Prostate gland (tissue), 2 donors: ENCODE measurements around the gene MS4A8. TPM values are rescaled to one million over a fixed set of nuclear protein-coding genes. Genes with fewer than 3 reads are reported as not detected.

Experiments used
- DNase-seq: peaks from one replicate; pipeline ENCODE4 v3.0.0-alpha.2; 2019; ENCODE audit warnings: low spot score
- H3K27ac ChIP-seq, 2 donors: fragments of 200-600 bp; sonication (generic); 2 replicates each; pipeline ENCODE4 v1.5.1; 2017 to 2019
- H3K27me3 ChIP-seq: fragments of 200-600 bp; sonication (generic); replicated peaks from 2 replicates; pipeline ENCODE4 v1.5.1; 2019; ENCODE audit not compliant: insufficient read depth
- H3K36me3 ChIP-seq, 2 donors: fragments of 200-600 bp; sonication (generic); 1 replicate in 1 of 2; 2 replicates in 1 of 2; pipeline versions ENCODE4 v1.5.1 to v1.8.1; 2017 to 2019
- H3K4me1 ChIP-seq: fragments of 200-600 bp; sonication (generic); replicated peaks from 2 replicates; pipeline ENCODE4 v1.5.1; 2019
- H3K4me3 ChIP-seq, 2 donors: fragments of 200-600 bp; sonication (generic); 2 replicates each; pipeline ENCODE4 v1.5.1; 2017 to 2019
- H3K9me3 ChIP-seq: fragments of 200-600 bp; sonication (generic); 2 replicates; pipeline ENCODE4 v1.5.1; 2017
- POLR2A ChIP-seq: fragments of 450-650 bp; IDR thresholded peaks from one replicate; pipeline ENCODE4 v1.6.1; 2016; ENCODE audit warnings: antibody characterized with exemption, mild to moderate bottlenecking
- POLR2AphosphoS5 ChIP-seq: sonication (generic); formaldehyde crosslinking; IDR thresholded peaks from one replicate; pipeline ENCODE4 v1.6.1; 2017; ENCODE audit warnings: antibody characterized with exemption
- WGBS: methylation state at CpG from one replicate; pipeline ENCODE4 v1.1.5; 2018; 5-methylcytosine and 5-hydroxymethylcytosine counted together
- intact Hi-C: fragments of 100-400 bp; cut with DNase I; formaldehyde crosslinking; loops from one replicate; pipeline ENCODE4 v1.14.2; 2022
- total RNA-seq, 2 donors: library from RNA; depleted of rRNA; stranded (reverse); fragments of >200 nt; gene quantifications; one replicate each; pipeline ENCODE4 v1.1.0, GENCODE V29; 2016
- TF ChIP-seq, protein P1 (sequence below), 4 experiments: fragments of 200-600 bp in 2 of 4; fragments of 450-650 bp in 2 of 4; sonication (generic) in 2 of 4; IDR thresholded peaks; 1 replicate in 3 of 4; 2 replicates in 1 of 4; pipeline ENCODE4 v1.5.1; 2016 to 2019; ENCODE audit warnings: antibody characterized with exemption in 4 of 4, mild to moderate bottlenecking in 2 of 4, moderate library complexity in 2 of 4

MS4A8 gene
- total RNA-seq, 2 donors from 2014 or later: 0.68 to 1.1 TPM

DNA sequence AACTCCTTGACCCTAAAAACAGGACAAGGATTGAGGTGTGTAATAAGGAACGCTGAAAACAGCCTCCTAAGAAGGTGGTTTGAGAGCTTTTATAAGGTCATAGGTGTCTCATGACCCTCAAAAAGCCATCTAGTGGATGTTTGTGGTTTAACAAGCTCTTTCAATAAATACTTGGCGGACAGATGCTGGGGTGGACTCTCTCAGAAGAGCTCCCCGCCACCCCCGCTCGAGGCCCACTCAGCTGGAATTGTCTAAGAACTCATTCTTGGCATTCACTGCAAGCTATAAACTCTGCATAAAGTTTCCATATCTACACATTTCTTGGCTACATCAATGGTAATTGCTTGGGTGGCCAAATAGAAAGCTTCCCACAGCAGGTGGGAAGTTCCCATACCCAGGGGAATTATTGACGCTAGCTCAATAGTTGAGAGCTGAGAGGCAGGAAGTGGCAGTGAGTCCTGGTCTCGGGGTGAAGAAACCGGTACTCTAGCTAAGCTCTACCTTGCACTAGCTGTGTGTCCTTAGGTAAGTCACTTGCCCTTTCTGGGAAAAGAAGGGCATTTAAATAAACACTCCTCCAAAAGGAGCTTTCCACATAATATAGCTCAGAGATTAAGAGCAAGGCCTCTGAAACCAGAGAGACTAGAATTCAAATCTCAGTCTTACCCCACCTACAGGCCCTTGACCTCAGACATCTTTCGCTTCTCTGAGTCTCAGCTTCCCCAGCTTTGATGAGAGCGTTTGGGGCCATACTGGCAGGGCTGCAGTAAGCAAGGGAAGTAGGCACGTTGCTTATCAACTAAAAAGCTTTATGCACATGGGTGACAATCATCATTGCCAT is 63.7 kb downstream of the MS4A8 start:
- WGBS: 68% methylated on average over 11 of the region's 11 CpGs
- no peaks in the 10 kb centered on the region for H3K36me3 ChIP-seq
- H3K4me1 ChIP-seq: no peaks in the 10 kb centered on the region
- TF ChIP-seq POLR2A (no peak), POLR2AphosphoS5 (no peak)
- TF ChIP-seq, protein P1, sequence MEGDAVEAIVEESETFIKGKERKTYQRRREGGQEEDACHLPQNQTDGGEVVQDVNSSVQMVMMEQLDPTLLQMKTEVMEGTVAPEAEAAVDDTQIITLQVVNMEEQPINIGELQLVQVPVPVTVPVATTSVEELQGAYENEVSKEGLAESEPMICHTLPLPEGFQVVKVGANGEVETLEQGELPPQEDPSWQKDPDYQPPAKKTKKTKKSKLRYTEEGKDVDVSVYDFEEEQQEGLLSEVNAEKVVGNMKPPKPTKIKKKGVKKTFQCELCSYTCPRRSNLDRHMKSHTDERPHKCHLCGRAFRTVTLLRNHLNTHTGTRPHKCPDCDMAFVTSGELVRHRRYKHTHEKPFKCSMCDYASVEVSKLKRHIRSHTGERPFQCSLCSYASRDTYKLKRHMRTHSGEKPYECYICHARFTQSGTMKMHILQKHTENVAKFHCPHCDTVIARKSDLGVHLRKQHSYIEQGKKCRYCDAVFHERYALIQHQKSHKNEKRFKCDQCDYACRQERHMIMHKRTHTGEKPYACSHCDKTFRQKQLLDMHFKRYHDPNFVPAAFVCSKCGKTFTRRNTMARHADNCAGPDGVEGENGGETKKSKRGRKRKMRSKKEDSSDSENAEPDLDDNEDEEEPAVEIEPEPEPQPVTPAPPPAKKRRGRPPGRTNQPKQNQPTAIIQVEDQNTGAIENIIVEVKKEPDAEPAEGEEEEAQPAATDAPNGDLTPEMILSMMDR (IDR thresholded peaks at IDR 0.05): no peak
- intact Hi-C loops: no loop called here
- H3K27ac ChIP-seq: no peak overlapping the region
- no peaks in the 10 kb centered on the region for H3K27me3 ChIP-seq
- no peaks in the 10 kb centered on the region for H3K9me3 ChIP-seq
- DNase-seq: no peak
- no peak overlapping the region for H3K4me3 ChIP-seq

DNA sequence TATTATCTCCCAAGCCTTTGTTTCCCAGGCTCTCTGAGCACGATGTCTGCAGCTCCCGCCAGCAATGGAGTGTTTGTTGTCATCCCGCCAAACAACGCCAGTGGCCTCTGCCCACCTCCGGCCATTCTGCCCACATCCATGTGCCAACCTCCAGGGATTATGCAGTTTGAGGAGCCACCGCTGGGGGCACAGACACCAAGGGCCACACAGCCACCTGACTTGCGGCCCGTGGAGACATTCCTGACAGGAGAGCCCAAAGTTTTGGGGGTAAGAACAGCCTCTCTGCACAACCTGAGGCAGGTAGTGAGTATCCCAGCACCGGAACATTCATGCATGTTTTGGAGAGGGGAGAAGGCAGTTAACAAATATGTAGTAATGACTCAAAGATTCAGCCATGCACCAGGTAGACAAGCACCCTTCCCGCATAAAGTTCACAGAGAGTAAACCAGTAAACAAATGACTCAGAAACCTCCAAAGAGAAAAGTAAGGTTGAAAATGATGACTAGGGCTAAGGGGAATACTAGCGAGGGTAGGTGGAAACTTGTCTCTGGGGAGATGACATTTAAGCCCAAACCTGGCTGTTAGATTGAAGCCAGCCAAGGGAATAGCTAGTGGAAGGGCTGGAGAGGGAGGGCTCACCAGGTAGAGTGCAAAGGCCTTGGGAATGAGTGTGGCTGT is 64.4 kb downstream of the MS4A8 start:
- Histone ChIP-seq H3K36me3 (no peaks in the 10 kb centered on the region), H3K27ac (no peak overlapping the region), H3K4me1 (no peaks in the 10 kb centered on the region), H3K4me3 (no peak overlapping the region), H3K27me3 (no peaks in the 10 kb centered on the region), H3K9me3 (no peaks in the 10 kb centered on the region)
- intact Hi-C loops: no loop called here
- 86% methylated on average over 11 of the region's 11 CpGs for WGBS
- no peak for DNase-seq
- TF ChIP-seq POLR2AphosphoS5 (no peak), POLR2A (no peak)
- TF ChIP-seq, protein P1 (IDR thresholded peaks at IDR 0.05): no peak

DNA sequence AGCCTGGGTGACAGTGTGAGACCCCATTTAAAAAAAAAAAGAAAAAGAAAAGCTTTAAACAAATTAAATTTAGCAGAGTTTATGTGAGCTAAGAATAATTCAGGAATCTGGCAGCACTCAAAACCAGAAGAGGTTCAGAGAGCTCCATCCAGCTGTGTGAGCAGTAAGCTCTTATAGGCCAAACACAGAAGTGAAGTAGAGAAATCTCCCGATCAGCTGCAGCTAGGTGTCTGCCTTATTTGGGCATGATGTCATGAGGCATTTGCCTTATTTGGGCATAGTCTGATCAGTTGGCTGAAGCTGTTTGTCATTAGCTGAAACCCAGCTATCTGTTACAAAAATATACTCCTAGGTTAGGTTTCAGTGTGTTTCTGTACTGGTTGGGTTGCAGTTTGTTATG is 65.5 kb downstream of the MS4A8 start:
- intact Hi-C loops: no loop called here
- WGBS: 26% methylated on average over 1 of the region's 1 CpG
- no peaks in the 10 kb centered on the region for H3K9me3 ChIP-seq
- no peak for TF ChIP-seq POLR2AphosphoS5
- TF ChIP-seq, protein P1 (IDR thresholded peaks at IDR 0.05): no peak
- no peak for TF ChIP-seq POLR2A
- H3K4me1 ChIP-seq: no peaks in the 10 kb centered on the region
- no peak for DNase-seq
- no peaks in the 10 kb centered on the region for H3K27me3 ChIP-seq
- H3K36me3 ChIP-seq: no peaks in the 10 kb centered on the region
- H3K4me3 ChIP-seq: no peak overlapping the region
- H3K27ac ChIP-seq: no peak overlapping the region

- no peak for DNase-seq
- TF ChIP-seq, protein P1 (IDR thresholded peaks at IDR 0.05): no peak
- TF ChIP-seq POLR2A: no peak
- no peak for TF ChIP-seq POLR2AphosphoS5
- intact Hi-C loops: no loop called here
- H3K9me3 ChIP-seq: no peaks in the 10 kb centered on the region
- H3K27ac ChIP-seq: no peak overlapping the region
- no peak overlapping the region for H3K4me3 ChIP-seq
- no peaks in the 10 kb centered on the region for H3K27me3 ChIP-seq
- no peaks in the 10 kb centered on the region for H3K36me3 ChIP-seq
- H3K4me1 ChIP-seq: no peaks in the 10 kb centered on the region
- 87% methylated on average over 5 of the region's 5 CpGs for WGBS
Observed at GRCh38 chr11:60765355-60765754, 65.9 kb downstream of the MS4A8 start.

Other genes starting within 250 kb of the MS4A8 start
- not detected for gene MS4A1, start 243.8 kb upstream of the MS4A8 start, total RNA-seq
- not detected for gene MS4A12, start 206.8 kb upstream of the MS4A8 start, total RNA-seq
- gene MS4A13, start 184.2 kb upstream of the MS4A8 start, total RNA-seq: not detected
- not detected for gene MS4A18, start 25.1 kb downstream of the MS4A8 start, total RNA-seq
- gene MS4A15, start 57.3 kb downstream of the MS4A8 start, total RNA-seq: not detected
- under 1 TPM in 1 of 2 donors, not detected in 1; 0.45 TPM for gene MS4A10, start 85.7 kb downstream of the MS4A8 start, total RNA-seq
- gene CCDC86, start 142.5 kb downstream of the MS4A8 start, total RNA-seq: 10 to 100 TPM; 48.7 to 56.7 TPM
- gene PTGDR2, start 156.3 kb downstream of the MS4A8 start, total RNA-seq: under 1 TPM; 0.34 to 0.46 TPM
- gene ZP1, start 167.9 kb downstream of the MS4A8 start, total RNA-seq: under 1 TPM; 0.68 to 0.80 TPM
- 100 to 1,000 TPM; 147 to 181 TPM for gene PRPF19, start 207.0 kb downstream of the MS4A8 start, total RNA-seq
- 100 to 1,000 TPM; 106 to 122 TPM for gene TMEM109, start 214.5 kb downstream of the MS4A8 start, total RNA-seq
- gene TMEM132A, start 224.8 kb downstream of the MS4A8 start, total RNA-seq: 10 to 100 TPM; 18.7 to 44.5 TPM